T-helper 2 cell treated with Interferon-gamma antibody and Interleukin-4, amounts not matched to agents 5 μg/mL and 100 μg/mL, for 36 hours (primary cell): ENCODE results near the gene THTPA.
"Not testable (repeated sequence)": the region's sequence is repeated elsewhere in the genome, so short reads cannot be mapped to it uniquely, and the experiment has no call there.

Experiments
- DNase-seq: peaks from one replicate; pipeline ENCODE4 v3.0.0; 2021; ENCODE audit warnings: low spot score
- H3K27ac Mint-ChIP-seq: one replicate; pipeline ENCODE4 v1.8.0; 2021; ENCODE audit warnings: mild to moderate bottlenecking, mixed read lengths
- H3K27me3 Mint-ChIP-seq: one replicate; pipeline ENCODE4 v1.8.0; 2021; ENCODE audit warnings: low read depth, mixed read lengths
- H3K36me3 Mint-ChIP-seq: one replicate; pipeline ENCODE4 v1.8.0; 2021; ENCODE audit warnings: low read depth, mixed read lengths
- H3K4me1 Mint-ChIP-seq: one replicate; pipeline ENCODE4 v1.8.0; 2021; ENCODE audit warnings: low read depth, mixed read lengths
- H3K4me3 Mint-ChIP-seq: one replicate; pipeline ENCODE4 v1.8.0; 2022; ENCODE audit warnings: mild to moderate bottlenecking, moderate library complexity, mixed read lengths
- H3K9me3 Mint-ChIP-seq: one replicate; pipeline ENCODE4 v1.8.0; 2021; ENCODE audit warnings: mixed read lengths

THTPA gene

GRCh38 chr14:23573384-23574015 is 17.4 kb downstream of the THTPA start:
- peaks cover 22% of the 10 kb centered on the region for H3K4me1 Mint-ChIP-seq
- no peaks in the 10 kb centered on the region for H3K9me3 Mint-ChIP-seq
- no peak overlapping the region for H3K4me3 Mint-ChIP-seq
- no peaks in the 10 kb centered on the region for H3K36me3 Mint-ChIP-seq
- no peak overlapping the region for H3K27ac Mint-ChIP-seq
- peaks cover 36% of the 10 kb centered on the region for H3K27me3 Mint-ChIP-seq
- DNase-seq: no peak

GRCh38 chr14:23577004-23577681 is 21.1 kb downstream of the THTPA start:
- Mint-ChIP-seq H3K4me3 (no peak overlapping the region), H3K36me3 (no peaks in the 10 kb centered on the region), H3K9me3 (no peaks in the 10 kb centered on the region), H3K27me3 (peaks cover 56% of the 10 kb centered on the region), H3K27ac (no peak overlapping the region), H3K4me1 (peaks cover 18% of the 10 kb centered on the region)
- DNase-seq: no peak

- H3K4me1 Mint-ChIP-seq: peaks cover 13% of the 10 kb centered on the region
- H3K9me3 Mint-ChIP-seq: no peaks in the 10 kb centered on the region
- no peak for DNase-seq
- H3K36me3 Mint-ChIP-seq: no peaks in the 10 kb centered on the region
- H3K27ac Mint-ChIP-seq: no peak overlapping the region
- H3K4me3 Mint-ChIP-seq: no peak overlapping the region
- H3K27me3 Mint-ChIP-seq: peaks cover 61% of the 10 kb centered on the region
Measured at GRCh38 chr14:23577710-23578392, 21.8 kb downstream of the THTPA start.

GRCh38 chr14:23578560-23579310 is 22.7 kb downstream of the THTPA start, which contains the start of gene JPH4:
JPH4 (minus strand) TSS chr14:23578790; CDS start chr14:23577453, 1,337 bp downstream.
- no peak within 1 kb of the TSS for H3K27ac Mint-ChIP-seq

GRCh38 chr14:23579311-23579630 is 23.2 kb downstream of the THTPA start:
- H3K27me3 Mint-ChIP-seq: peaks cover 60% of the 10 kb centered on the region
- H3K36me3 Mint-ChIP-seq: no peaks in the 10 kb centered on the region
- no peak overlapping the region for H3K27ac Mint-ChIP-seq
- no peak for DNase-seq
- no peaks in the 10 kb centered on the region for H3K9me3 Mint-ChIP-seq
- H3K4me3 Mint-ChIP-seq: no peak overlapping the region
- H3K4me1 Mint-ChIP-seq: peaks cover 10% of the 10 kb centered on the region

More at GRCh38 chr14:23578560-23579310, 22.7 kb downstream of the THTPA start, which contains the start of gene JPH4:
- peaks cover 59% of the 10 kb centered on the region for H3K27me3 Mint-ChIP-seq
- no peaks in the 10 kb centered on the region for H3K9me3 Mint-ChIP-seq
- DNase-seq: no peak
- no peak within 1 kb of the TSS for H3K4me3 Mint-ChIP-seq
- no peaks in the 10 kb centered on the region for H3K36me3 Mint-ChIP-seq
- H3K4me1 Mint-ChIP-seq: peaks cover 10% of the 10 kb centered on the region

GRCh38 chr14:23579739-23580138 is 23.7 kb downstream of the THTPA start:
- no peak overlapping the region for H3K4me3 Mint-ChIP-seq
- DNase-seq: no peak
- no peak overlapping the region for H3K27ac Mint-ChIP-seq
- no peaks in the 10 kb centered on the region for H3K36me3 Mint-ChIP-seq
- H3K9me3 Mint-ChIP-seq: no peaks in the 10 kb centered on the region
- peaks cover 10% of the 10 kb centered on the region for H3K4me1 Mint-ChIP-seq
- peaks cover 60% of the 10 kb centered on the region for H3K27me3 Mint-ChIP-seq

GRCh38 chr14:23580152-23580926 is 24.3 kb downstream of the THTPA start:
- peaks cover 54% of the 10 kb centered on the region for H3K27me3 Mint-ChIP-seq
- no peaks in the 10 kb centered on the region for H3K9me3 Mint-ChIP-seq
- no peak overlapping the region for H3K4me3 Mint-ChIP-seq
- peaks cover 10% of the 10 kb centered on the region for H3K4me1 Mint-ChIP-seq
- no peak overlapping the region for H3K27ac Mint-ChIP-seq
- H3K36me3 Mint-ChIP-seq: no peaks in the 10 kb centered on the region
- DNase-seq: no peak

- no peak for DNase-seq
- peaks cover 51% of the 10 kb centered on the region for H3K27me3 Mint-ChIP-seq
- H3K4me3 Mint-ChIP-seq: no peak overlapping the region
- H3K4me1 Mint-ChIP-seq: peaks cover 10% of the 10 kb centered on the region
- H3K9me3 Mint-ChIP-seq: no peaks in the 10 kb centered on the region
- no peak overlapping the region for H3K27ac Mint-ChIP-seq
- no peaks in the 10 kb centered on the region for H3K36me3 Mint-ChIP-seq
Measured at GRCh38 chr14:23580948-23581281, 24.8 kb downstream of the THTPA start.

- Mint-ChIP-seq H3K4me3 (no peak overlapping the region), H3K27me3 (peaks cover 41% of the 10 kb centered on the region), H3K4me1 (peaks cover 5% of the 10 kb centered on the region), H3K36me3 (no peaks in the 10 kb centered on the region), H3K27ac (no peak overlapping the region), H3K9me3 (no peaks in the 10 kb centered on the region)
- no peak for DNase-seq
Measured at GRCh38 chr14:23582906-23583760, 27.1 kb downstream of the THTPA start.

GRCh38 chr14:23583761-23584526 is 27.9 kb downstream of the THTPA start:
- DNase-seq, H3K4me3 Mint-ChIP-seq, H3K9me3 Mint-ChIP-seq, H3K27ac Mint-ChIP-seq, H3K4me1 Mint-ChIP-seq, H3K36me3 Mint-ChIP-seq: not testable (repeated sequence)
- peaks cover 33% of the 10 kb centered on the region for H3K27me3 Mint-ChIP-seq

- not testable (repeated sequence) for DNase-seq, H3K27ac Mint-ChIP-seq, H3K9me3 Mint-ChIP-seq, H3K4me1 Mint-ChIP-seq, H3K36me3 Mint-ChIP-seq, H3K4me3 Mint-ChIP-seq
- H3K27me3 Mint-ChIP-seq: peaks cover 26% of the 10 kb centered on the region
Measured at GRCh38 chr14:23584527-23585203, 28.6 kb downstream of the THTPA start.
